ENCODE results near the gene PTX4.
"Not testable (repeated sequence)": the region's sequence is repeated elsewhere in the genome, so short reads cannot be mapped to it uniquely, and the experiment has no call there.

The PTX4 gene

DNA sequence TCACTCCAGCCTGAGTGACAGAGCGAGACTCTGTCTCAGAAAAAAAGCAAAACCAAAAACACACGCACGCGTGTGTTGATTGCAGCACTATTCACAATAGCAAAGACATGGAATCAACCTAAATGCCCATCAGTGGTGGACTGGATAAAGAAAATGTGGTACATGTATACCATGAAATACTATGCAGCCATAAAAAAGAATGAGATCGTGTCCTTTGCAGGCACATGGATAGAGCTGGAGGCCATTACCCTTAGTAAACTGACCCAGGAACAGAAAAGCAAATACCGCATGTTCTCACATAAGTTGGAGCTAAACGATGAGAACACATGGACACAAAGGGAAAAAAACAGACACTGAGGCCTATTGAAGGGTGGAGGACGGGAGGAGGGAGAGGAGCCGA is 9.8 kb downstream of the PTX4 start:
- not testable (repeated sequence) for DNase-seq

DNA sequence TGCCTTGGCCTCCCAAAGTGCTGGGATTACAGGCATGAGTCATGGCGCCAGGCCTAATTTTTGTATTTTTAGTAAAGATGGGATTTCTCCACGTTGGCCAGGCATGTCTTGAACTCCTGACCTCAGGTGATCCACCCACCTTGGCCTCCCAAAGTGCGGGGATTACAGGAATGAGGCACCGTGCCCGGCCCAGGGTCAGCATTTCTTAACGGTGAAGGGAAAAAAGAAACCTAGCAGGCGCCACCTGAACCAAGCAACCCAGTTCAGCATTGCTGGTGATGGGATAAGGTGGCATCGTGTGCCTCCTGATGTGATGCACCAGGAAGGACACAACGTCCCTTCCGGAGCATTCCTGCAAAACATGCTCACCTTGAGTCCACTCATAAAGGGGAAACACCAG is 11.7 kb downstream of the PTX4 start:
- DNase-seq: no peak

DNA sequence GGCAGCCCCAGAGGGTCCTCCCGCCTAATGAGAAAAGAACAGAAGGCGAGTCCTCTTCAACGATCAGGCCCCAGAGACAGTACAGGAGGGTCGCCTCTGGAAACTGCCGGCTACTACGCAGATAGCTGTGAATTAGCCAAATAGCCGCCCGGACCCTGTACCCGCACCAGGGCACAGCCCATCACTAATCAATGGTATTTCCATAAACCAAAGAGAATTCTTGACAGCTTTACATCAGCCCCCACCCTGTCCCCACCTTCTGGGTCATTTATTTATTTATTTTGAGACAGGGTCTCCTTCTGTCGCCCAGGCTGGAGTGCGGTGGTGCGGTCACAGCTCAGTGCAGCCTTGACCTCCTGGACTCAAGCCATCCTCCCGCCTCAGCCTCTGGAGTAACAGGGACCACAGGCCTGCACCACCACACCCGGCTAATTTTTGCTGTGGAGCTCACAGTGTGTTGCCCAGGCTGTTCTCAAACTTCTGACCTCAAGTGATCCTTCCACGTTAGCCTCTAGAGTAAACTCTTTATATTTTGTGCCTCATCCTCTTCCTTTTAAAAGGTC is 13.1 kb downstream of the PTX4 start:
- no peak for DNase-seq

DNA sequence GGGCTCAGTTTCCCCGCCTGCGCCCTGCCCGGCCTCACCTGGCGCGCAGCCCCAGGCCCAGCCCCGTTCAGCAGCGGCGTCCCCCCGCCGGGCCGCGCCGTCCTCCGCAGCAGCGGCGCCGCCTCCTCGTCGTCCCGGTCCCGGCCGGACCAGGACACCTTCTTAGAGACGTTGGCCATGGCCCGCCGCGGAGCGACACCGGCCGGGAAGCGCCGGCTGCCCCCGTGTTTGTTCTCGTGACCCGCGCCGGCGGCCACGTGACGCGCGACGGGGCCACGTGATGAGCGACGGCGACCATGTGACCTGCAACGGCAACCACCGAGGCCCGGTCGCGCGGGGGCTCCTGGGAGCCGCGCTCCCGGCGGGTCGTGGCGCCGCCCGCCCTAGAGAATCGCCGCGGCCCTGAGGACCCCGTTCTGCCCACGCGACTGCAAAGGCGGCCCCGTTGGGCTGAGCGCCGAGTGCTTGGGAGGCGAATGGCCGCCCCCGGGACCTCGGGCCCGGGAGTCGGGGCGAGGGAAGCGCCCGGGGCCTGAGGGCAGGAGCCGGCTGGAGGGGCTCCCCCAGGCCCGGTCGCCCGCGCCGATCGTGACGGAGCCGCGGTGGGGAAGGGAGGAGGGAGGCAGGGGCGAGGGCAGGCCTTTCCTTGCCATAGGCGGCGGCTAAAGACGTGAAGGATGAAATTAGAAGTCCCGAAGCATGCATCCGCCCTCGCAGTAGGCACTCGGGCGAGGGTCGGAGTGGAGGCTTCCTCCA is 13.8 kb downstream of the PTX4 start, which contains the start of gene CLCN7:
CLCN7 (minus strand) TSS at position 233 of the 756 bp plus-strand sequence; CDS start at position 179, 54 bp downstream.
- DNase-seq: peak; percentile 33

DNA sequence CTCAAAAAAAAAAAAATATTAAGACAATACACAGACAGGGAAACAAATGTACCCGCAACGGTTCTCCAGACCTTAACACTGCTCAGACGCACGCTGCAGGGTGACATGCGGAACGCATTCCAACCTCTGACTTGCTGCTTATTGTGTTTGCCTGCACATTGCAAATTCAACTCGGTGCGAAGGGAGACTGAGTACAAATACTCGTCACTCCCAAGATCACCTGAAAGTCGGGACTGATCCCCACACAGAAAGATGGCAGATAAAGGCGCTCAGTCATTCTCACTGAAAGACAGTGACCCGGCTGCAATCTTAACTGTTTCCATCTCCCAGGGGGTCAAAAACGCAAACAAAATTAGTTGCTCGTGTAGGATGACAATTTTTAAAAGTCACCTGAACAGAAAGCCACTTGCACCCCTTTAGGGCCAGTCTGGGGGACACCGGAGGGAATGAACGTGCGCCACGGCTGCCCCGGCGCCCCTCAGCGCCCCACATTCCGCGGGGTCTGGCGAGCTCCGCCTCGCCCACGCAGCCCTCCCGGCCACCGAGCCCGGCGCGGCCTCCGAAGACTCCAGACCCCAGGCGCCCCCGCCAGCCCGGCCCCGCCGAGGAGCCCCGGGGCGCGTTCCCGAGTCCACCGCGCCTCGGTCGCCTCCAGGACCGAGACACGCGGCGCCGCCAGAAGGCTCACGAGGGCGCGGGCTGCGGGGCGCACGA is 14.5 kb downstream of the PTX4 start:
- DNase-seq: no peak

DNA sequence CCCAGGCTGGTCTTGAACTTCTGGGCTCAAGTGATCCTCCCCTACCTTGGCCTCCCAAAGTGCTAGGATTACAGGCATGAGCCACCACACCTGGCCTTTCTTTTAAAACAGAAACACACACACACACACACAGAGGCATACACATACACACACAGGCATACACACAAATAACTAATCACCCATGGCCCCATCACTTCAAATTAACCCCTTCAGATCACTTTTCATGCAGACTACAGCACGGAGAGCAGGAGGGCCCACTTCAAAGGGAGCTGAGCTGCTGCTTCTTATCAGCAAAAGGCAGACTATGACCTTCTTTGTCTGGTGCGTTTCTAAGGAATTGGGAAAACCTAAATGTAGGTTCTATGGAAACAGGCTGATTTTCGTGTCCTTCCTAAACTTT is 15.8 kb downstream of the PTX4 start:
- DNase-seq: no peak

DNA sequence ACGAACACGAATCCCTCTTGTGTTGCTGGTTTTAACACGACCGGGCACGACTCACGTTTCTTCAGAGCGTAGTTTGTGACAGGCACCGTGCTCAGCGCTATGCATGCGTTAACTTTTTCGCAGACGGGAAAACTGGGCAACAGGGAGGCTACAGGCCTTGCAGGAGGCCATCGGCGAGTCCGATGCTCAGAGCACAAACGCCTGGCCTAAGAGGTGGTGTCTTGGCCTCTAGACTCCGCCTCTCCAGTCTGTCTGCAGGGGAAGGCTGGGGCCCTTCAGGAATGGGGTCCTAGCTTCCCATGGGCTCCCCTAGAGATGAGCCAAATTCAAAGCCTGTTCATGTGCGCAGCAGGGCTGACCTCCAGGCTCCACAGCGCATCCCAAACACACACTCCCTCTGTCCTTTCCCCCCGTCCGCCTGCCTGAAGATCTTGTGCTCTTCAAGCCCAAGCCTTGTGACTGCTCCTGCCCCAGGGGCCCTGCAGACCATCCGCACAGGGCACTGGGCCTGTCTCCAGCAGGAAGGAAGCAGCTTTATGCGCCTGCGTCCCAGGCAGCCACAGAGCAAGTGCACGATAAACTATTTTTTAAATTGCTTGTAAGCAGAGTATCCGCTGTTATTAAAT is 17.1 kb downstream of the PTX4 start:
- no peak for DNase-seq

DNA sequence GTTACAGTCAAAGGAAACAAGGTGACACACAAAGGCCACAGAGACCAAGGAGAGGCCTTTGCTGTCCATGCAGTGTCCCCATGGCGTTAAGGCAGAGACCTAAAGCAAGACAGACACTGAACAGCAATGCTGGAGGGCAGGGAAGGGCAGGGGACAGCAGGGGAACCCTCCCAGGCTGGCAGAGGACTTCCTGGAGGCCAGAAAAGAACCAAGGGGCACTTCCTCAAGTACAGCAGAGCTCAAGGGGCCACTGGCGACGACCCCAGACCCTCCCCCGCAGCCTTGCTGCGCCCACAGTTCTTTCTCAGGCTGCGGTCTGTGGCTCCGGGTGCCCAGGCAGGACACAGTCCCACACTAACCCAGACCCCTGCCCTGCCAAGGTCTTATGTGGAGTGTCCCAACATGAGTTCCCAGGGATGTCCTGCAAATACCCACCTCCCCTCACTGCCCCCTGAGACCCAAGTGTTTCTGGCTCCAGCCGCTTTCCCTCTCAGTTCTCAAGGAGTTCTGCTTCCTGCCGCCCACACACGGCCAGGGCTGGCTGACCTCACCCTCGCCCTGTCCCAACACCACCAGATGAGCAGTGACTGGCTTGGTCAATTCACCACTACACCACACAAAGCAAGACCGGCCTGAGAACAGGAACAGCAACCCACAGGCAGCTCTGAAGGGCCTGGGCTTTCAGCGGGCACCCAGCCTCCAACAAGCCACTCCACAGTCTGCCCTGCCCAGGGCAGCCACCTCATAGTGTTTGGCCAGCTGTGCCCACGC is 18.1 kb downstream of the PTX4 start:
- no peak for DNase-seq

DNA sequence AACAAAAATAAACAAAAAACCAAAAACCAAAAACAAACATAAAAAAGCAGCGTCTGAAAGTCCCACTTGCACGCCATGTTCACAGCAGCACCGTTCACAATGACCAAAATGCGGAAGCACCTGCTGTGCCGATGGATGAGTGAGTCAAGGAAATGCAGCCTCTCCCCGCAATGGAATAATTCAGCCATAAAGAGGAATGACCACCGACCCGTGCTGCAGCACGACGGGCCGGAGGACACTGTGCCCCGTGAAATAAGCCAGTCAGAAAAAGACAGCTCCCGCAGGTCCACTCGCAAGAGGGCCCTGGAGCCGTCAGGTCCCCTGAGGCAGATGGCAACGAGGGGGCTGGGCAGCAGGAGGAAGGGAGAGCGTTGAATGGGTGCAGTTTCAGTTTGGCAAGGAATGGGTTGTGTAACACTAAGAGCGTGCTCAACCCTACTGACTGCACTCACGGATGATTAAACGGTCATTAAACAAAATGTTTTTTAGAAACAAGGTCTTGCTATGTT is 19.0 kb downstream of the PTX4 start:
- DNase-seq: no peak

DNA sequence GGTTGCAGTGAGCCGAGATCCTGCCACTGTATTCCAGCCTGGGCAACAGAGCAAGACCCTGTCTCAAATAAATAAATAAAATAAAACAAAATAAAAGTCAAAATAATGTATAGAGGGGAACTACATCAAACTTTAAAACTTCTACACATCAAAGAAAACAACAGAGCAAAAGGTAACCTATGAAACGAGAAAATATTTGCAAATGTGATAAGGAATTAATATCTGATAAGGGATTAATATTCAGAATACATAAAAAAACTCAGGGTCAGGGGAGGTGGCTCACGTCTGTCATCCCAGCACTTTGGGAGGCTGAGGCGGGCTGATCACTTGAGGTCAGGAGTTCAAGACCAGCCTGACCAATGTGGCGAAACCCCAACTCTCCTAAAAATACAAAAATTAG is 19.6 kb downstream of the PTX4 start:
- DNase-seq: not testable (repeated sequence)

DNA sequence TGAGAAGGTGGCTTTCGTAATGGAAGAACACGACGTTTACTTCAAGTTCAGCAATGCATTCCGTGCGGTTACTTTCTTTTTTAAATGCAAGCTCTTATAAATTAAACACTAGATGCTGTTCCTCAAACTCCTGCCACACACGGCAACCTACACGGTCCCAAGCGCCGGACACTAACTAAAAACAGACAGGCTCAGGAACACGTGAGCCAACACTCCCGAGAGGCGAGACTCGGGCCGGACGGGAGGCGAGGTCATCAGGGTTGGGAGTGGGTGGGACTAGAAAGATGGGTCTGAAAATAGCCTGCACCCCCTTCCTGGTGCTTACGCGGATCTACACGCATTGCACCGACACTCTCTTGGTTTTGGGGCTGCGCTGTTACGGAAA is 20.3 kb downstream of the PTX4 start:
- DNase-seq: no peak

DNA sequence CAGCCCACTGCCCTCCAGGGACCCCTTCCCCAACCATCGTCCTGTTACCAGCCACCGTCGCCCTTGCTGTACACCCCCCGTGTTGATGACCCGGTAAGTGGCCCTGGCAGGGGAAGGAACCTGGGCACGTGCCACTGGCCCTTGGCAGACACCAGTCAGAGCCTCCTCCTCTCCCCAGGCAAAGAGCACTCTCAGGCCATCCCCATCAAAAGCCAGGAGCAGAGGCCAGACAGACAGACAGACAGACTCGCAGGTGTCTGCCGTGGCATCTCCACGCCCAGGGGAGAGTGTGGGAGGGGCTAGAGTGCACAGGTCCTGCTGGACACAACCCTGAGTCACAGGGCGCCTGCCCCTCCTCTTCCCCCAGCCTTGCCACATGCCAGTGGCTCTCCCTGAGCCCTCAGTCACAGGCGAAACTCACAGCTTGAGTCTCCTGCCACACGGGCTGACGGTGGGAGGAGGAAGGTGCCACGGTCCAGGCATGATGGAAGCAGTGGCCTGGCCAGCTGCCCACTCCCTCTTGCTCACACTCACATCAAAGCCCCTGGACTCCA is 21.7 kb downstream of the PTX4 start:
- no peak for DNase-seq

DNA sequence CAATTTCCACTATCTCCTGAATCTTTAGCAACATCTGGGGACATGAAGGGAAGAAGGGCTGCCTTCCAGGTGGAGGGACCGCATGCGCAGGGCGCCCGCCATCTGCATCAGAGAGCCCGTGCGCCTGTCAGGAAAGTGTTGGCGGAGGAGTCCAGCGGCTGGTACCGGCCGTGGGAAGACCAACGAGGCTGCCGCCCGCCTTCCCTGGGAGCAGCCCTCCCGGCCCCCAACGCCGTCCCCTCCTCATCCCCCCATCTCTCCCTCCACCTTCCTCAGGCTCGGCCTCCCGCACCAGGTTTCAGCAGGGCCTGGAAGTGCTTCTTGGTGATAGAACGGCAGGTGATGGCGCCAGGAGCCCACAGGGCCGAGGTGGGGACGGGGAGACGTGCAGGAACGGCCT is 22.7 kb downstream of the PTX4 start:
- no peak for DNase-seq

DNA sequence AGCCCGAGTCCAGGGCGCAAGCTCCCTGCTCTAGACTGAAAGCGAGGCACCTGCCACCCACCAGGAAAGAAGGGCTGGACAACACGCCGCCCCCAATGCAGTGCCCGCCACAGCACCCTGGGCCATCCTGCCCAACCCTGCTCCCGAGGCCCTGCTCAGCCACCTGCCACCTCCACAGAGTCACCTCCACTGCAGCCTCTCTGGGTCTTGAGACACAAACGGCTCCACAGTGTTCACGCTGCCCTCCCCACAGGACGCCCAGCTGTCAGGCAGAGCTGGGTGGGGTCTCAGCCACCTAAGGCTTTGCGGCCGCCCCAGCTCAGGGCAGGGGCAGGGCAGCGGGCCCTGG is 23.2 kb downstream of the PTX4 start:
- no peak for DNase-seq

DNA sequence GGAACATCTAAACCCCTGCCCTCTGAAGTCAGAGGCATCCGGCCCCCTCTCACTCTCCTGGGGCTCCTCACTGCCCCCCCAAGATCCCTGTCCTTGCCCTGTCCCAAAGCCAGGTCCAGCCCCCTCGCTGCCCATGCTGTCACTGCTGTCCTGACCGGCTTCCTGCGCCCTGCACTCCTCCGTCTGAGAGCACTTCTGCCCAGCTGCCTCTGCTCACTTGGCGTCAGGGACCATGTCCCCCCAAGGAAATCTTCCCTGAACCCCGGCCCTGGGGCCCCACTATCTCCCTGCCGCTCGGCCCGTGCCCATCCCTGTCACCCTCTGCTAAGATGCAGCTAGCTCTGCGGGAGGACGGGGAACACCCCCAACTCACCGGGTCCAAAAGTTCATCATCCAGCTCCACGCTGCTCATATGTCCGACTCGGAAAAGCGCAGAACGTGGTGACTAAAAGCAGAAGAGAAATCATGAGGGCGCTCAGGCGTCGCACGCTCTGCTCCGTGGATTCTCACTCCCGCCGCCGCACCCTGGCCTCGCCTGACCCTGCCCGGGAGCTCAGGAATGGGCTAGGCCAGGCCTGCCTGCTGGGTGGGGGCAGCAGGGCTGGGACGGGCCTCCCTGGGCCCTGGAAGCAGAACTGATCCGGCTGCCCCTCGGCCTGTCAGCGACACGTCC is 23.7 kb downstream of the PTX4 start:
- no peak for DNase-seq

DNA sequence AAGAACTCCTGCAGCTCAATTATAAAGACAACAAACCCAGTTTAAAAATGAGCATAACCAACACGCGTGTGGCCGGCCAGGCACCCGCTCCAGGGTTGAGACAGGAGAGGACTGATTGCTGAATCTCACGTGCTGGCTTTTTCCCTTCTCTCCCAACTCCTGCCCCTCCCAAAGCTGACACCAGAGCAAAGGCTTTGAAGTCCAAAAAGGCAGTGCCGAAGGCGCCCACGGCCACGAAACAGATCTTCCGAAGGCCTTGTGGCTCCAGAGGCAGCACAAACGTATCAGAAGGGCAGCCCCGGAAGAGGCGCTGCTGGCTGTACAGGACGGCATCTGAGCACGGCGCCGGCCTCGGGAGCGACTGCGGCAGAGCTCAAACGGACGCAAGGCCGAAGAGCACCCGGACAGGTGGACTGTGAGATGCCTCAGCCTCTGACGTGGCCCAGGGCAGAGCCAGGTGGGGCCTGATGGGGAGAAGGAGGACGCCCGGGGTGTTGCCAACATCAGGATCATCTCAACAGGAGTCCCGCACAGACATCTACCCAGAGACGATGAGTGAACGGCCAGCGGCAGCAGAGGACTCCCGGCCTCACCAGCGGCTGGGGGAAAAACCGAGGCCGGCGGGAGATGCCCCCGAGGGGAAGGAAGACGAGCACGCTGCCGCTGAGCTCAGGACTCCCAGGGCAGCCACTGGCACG is 24.4 kb downstream of the PTX4 start:
- no peak for DNase-seq

DNA sequence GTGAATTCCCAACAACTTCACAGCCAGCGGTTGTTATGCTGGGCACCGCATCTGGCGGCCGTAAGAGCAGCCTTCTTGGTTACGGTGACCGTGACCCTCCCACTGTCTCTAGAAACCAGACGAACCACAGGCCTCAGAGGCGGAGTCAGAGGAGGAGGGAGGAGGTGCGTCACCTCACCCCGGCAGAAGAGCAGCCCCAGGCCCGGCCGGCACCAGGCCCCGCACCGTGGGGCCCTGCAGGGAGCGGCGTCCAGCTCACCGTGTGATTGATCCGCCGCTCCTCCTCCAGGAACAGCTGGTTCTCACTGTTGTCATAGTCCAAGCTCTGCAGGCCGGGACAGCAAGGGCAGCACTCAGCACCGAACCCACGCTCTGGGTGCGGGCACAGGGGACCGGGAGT is 27.6 kb downstream of the PTX4 start:
- DNase-seq: no peak

DNA sequence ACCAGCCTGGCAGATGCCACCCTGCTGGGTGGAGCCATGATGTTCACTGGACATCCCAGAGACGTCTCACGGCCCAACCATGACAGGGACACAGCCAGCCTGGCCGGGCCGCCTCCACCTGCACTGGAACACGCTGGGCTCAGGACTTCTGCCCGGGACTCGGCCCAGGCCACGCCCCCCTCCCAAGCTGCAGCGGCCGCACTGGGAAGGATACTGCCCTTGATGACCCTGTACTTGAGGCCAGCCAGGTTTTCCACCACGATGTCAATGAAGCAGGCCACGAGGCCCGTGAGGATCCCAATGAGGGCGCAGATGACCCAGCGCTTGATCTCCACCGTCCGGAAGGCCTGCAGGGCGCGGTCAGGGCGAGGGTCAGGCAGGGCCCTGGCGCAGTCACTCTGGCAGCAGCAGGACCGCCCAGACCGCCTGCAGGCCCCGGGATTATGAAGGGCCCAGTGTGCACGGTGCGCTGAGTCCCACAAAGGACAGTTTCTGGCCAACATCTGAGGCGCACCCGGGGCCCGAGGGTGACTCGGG is 28.1 kb downstream of the PTX4 start:
- no peak for DNase-seq

DNA sequence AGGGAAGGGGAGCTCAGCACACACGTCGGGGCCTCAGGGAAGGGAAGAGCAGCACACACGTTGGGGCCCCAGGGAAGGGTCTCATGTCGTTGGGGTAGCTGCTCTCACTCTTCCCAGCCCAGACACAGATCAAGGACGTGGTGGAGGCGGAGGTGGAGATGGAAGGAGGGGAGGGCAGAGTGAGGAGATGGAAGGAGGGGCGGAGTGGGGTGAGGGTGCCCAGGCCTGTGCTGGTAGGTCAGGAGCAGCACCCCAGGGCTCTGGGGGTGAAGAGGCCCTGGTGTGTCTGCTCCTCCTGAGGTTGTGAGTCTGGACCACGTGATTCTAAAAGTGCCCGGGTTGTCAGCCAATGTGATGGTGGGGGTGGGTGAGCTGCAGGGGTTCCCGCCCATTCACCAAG is 28.8 kb downstream of the PTX4 start:
- DNase-seq: no peak

DNA sequence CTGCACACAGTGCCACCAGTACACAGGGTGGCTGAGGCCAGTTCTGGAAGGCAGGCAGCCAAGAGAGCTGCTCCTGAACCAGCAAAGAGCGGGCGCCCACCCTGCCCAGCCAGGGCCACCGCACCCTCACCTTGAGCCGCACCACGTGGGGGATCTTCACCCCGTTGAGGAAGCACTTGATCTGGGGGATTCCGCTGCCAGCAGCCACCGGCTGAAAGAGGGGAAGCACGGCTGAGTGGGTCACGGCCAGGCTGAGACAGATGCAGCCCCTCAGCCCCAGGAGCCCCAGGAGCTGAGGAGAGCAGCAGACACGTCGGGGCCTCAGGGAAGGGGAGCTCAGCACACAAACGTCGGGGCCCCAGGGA is 29.8 kb downstream of the PTX4 start:
- DNase-seq: no peak

DNA sequence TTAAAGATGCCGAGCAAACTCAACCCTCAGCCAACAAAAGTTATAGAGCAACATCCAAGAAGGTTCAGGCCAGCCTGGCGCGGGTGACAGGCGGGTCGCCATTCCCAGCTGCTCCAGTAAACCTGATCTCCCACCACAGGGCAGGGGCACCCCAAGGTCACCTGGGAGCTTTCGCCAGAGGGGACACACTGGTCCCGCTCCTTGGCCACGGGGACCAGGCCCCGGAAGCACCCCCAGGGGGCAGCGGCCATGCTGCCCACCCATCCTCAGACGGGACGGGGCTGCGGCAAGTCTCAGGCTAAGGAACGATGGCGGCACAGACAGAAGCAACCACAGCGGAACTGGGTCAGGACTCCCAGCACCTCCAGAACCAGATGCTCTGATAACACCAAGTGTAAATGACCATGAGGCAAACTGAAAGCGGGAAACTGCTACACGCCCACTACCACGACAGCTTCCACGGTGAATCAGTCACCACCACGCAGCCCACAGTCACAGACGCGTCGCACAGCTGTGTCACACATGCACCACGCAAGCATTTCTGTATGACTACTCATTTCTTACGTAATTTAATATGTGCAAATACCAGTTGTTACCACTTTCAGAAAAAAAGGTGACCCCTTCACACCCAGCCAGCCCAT is 30.3 kb downstream of the PTX4 start:
- DNase-seq: no peak
